ENCODE results near the gene TPRG1. TPM values are rescaled to one million over a fixed set of nuclear protein-coding genes. Genes with fewer than 3 reads are reported as not detected.

TPRG1 gene
- total and polyA plus RNA-seq, 4 donors = 1.0 to 46.6 (median 6.9) TPM

- Histone ChIP-seq H3K36me3 (ENCODE audit: control insufficient read depth in 4 of 4, insufficient read depth in 3 of 4, low read depth in 1 of 4, low read length in 3 of 4) (peaks cover 0 to 3% (median 0%) of the 10 kb centered on the region in 4 donors), H3K27ac (ENCODE audit: low read depth in 1 of 2, low read length in 2 of 2) (no peak overlapping the region), H3K27me3 (ENCODE audit: control insufficient read depth in 4 of 4, insufficient read depth in 4 of 4, low read length in 3 of 4) (no peaks in the 10 kb centered on the region), H3K9me3 (ENCODE audit: control insufficient read depth in 4 of 4, low read length in 3 of 4) (no peaks in the 10 kb centered on the region), H3K4me1 (ENCODE audit: control insufficient read depth in 4 of 4, insufficient read depth in 4 of 4, low read length in 3 of 4) (no peaks in the 10 kb centered on the region), H3K4me3 (ENCODE audit: low read depth in 1 of 3, low read length in 3 of 3) (no peak overlapping the region), H3K9ac (ENCODE audit: low read depth in 1 of 2, low read length in 2 of 2) (no peak overlapping the region)
- no peak for DNase-seq (ENCODE audit: low spot score)
- TF ChIP-seq RAD21 (IDR thresholded peaks at IDR 0.05) (no peak), REST (IDR thresholded peaks at IDR 0.05) (no peak), HNF4A (conservative IDR thresholded peaks at IDR 0.05) (no peak), MAX (IDR thresholded peaks at IDR 0.05) (no peak), FOXA2 (IDR thresholded peaks at IDR 0.05) (no peak), JUND (IDR thresholded peaks at IDR 0.05) (no peak), TAF1 (conservative IDR thresholded peaks at IDR 0.05) (no peak), HNF4G (IDR thresholded peaks at IDR 0.05) (no peak), NR2F2 (IDR thresholded peaks at IDR 0.05) (no peak), EGR1 (IDR thresholded peaks at IDR 0.05; ENCODE audit: low read depth in 2 of 2) (no peak), SP1 (IDR thresholded peaks at IDR 0.05) (no peak), YY1 (IDR thresholded peaks at IDR 0.05) (no peak), FOXA1 (IDR thresholded peaks at IDR 0.05) (no peak)
- WGBS = 88% methylated on average over 3 of the region's 3 CpGs
Measured at GRCh38 chr3:189295089-189295488, 123.3 kb downstream of the TPRG1 start.

DNA sequence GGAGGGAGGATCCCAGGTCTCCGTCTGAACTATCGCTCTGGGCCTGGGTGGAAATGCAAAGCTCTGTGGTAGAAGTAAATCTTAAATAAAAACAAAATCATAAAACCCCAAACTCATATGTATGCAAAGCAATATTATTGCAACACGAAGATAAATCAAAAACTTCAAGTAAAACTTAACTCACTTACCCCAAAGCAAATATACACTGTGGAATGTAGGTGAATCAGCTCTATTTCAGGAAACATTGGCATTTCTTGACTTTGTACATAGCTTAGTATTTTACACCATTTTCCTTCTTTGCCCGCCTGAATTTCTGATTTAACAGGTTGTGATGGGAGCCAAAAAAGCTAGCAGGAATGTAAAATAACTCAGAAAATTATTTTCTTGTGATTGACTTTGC is 126.2 kb downstream of the TPRG1 start:
- WGBS = 92% methylated on average over 4 of the region's 4 CpGs
- H3K27ac ChIP-seq (ENCODE audit: low read depth in 1 of 2, low read length in 2 of 2) = no peak overlapping the region
- no peaks in the 10 kb centered on the region for H3K4me1 ChIP-seq (ENCODE audit: control insufficient read depth in 4 of 4, insufficient read depth in 4 of 4, low read length in 3 of 4)
- H3K9ac ChIP-seq (ENCODE audit: low read depth in 1 of 2, low read length in 2 of 2) = no peak overlapping the region
- H3K27me3 ChIP-seq (ENCODE audit: control insufficient read depth in 4 of 4, insufficient read depth in 4 of 4, low read length in 3 of 4) = no peaks in the 10 kb centered on the region
- H3K4me3 ChIP-seq (ENCODE audit: low read depth in 1 of 3, low read length in 3 of 3) = no peak overlapping the region
- no peaks in the 10 kb centered on the region for H3K9me3 ChIP-seq (ENCODE audit: control insufficient read depth in 4 of 4, low read length in 3 of 4)
- peaks cover 0 to 3% (median 0%) of the 10 kb centered on the region in 4 donors for H3K36me3 ChIP-seq (ENCODE audit: control insufficient read depth in 4 of 4, insufficient read depth in 3 of 4, low read depth in 1 of 4, low read length in 3 of 4)
- DNase-seq (ENCODE audit: low spot score) = no peak
- no peak for TF ChIP-seq ZBTB33 (IDR thresholded peaks at IDR 0.05)
- no peak for TF ChIP-seq RAD21 (IDR thresholded peaks at IDR 0.05)
- TF ChIP-seq NR2F2 (IDR thresholded peaks at IDR 0.05) = no peak
- no peak for TF ChIP-seq REST (IDR thresholded peaks at IDR 0.05)
- TF ChIP-seq HNF4G (IDR thresholded peaks at IDR 0.05) = no peak
- TF ChIP-seq MAX (IDR thresholded peaks at IDR 0.05) = no peak
- no peak for TF ChIP-seq EGR1 (IDR thresholded peaks at IDR 0.05; ENCODE audit: low read depth in 2 of 2)
- no peak for TF ChIP-seq RXRA (IDR thresholded peaks at IDR 0.05)
- no peak for TF ChIP-seq HNF4A (conservative IDR thresholded peaks at IDR 0.05)
- TF ChIP-seq TAF1 (conservative IDR thresholded peaks at IDR 0.05) = no peak
- TF ChIP-seq SP1 (IDR thresholded peaks at IDR 0.05) = no peak
- no peak for TF ChIP-seq FOXA1 (IDR thresholded peaks at IDR 0.05)
- TF ChIP-seq YY1 (IDR thresholded peaks at IDR 0.05) = no peak
- TF ChIP-seq, protein P1, sequence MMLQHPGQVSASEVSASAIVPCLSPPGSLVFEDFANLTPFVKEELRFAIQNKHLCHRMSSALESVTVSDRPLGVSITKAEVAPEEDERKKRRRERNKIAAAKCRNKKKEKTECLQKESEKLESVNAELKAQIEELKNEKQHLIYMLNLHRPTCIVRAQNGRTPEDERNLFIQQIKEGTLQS (IDR thresholded peaks at IDR 0.05) = no peak
- no peak for TF ChIP-seq FOXA2 (IDR thresholded peaks at IDR 0.05)
- no peak for TF ChIP-seq CTCF (IDR thresholded peaks at IDR 0.05; ENCODE audit: low read depth, low read length, missing input control)

Data from liver (tissue), 9 donors.